GM18498 (cell line): ENCODE data around the gene CHAF1A.

ENCODE experiments used
- ATAC-seq: cut with Tn5 transposase; IDR thresholded peaks from one replicate; pipeline ENCODE4 v1.9.1; 2021; ENCODE audit warnings: mild to moderate bottlenecking, moderate library complexity; ENCODE audit not compliant: unreplicated experiment

The CHAF1A gene

DNA sequence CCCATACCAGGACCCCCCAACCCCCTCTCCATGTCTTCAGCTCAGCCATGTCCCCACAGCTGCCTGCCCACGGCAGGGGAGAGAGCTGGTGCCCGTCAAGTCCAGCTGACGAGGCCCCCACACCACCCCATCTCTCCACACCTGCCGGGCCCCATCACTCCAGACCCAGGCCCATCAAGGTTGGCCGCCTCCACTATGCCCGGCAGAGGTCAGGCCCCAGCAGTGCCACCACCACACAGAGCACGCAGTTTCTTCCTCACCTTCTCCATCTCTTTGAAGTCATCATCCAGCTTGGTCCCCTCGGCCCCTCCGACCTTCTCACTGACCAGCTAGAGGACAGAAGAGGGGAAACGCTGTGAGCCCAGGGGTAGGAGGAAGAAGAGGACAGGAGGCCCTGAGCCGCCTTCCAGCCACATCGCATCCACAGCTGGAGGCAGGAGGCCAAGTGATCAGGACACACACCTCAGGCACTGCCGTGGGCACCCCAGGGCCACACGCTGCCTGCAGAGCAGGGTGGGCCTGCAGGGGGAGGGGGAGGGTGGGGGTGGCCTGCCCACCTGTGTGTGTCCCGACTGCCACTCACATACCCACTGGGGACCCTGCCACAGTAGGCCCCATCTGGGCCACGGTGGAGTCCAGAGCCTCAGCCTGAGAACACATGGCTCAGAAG is 35.6 kb upstream of the CHAF1A start:
- ATAC-seq: no peak

DNA sequence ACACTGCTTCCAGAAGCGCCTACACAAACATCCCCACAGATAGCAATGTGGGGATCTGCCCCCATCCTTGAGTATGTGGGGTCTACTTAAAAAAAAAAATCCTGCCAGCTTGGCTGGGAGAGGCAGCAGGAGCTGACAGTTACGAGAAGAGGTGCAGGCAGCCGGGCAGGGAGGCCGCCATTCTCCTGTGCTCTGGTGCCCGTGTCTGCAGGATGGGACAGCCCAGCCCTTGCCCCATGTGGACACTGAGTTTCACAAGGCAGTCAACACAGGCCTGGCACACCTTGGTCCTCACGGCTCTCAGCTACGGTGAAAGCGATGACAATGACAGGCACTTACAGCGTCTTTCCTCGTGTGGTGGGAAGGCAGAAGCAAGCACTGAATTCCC is 35.1 kb upstream of the CHAF1A start:
- ATAC-seq: no peak

DNA sequence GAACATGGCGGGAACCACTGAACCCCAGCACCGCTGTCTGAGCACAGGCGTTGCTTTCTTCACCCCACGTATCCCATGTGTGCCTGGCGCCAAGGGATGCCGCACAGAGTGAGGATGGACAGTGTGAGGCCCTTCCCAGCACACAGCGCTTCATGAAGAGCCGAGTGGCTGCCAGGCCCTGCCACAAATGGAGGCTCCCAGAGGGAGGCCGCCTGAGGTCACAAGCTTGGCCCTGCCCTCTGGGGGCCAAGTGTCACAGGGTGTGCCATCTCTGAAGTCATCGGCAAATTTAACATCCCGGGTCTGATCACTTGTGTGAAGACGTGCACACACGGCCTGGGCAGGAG is 34.7 kb upstream of the CHAF1A start:
- no peak for ATAC-seq

DNA sequence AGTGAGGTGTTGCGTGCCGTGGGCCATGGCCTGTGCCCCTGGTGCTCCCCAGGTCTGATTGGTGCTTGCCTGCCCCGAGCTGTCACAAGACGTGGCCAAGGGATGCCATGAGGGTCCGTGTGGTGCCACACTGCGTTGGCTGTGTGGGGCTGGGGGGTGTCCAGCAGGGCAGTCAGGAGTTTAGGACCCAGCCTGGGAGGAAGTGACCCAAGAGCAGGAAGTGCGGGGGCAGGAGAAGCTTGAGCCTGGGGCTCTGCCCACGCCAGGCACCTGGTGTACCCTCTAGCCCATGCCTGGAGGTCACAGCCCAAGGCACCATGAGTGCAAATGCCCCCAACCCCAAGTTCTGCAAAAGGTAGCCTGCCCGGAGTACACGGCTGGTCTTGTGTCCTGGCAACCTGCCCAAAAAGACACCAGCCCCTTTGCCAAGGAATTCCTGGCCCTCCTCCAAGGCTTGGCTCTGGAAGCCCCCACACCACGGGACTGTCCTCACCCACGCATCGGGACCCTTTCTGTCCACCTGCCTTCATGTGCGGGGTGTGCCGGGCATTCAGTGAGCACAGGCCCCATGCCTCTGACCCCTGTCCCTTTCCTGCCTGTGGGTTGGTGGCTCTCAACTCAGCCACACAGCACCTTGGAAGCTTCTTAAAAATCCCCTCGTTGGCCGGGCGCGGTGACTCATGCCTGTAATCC is 34.2 kb upstream of the CHAF1A start:
- no peak for ATAC-seq

- ATAC-seq: peak; percentile 48
Observed at GRCh38 chr19:4369109-4369887, 33.1 kb upstream of the CHAF1A start.

GRCh38 chr19:4369888-4370260 is 32.6 kb upstream of the CHAF1A start:
- ATAC-seq: peak; percentile 40

DNA sequence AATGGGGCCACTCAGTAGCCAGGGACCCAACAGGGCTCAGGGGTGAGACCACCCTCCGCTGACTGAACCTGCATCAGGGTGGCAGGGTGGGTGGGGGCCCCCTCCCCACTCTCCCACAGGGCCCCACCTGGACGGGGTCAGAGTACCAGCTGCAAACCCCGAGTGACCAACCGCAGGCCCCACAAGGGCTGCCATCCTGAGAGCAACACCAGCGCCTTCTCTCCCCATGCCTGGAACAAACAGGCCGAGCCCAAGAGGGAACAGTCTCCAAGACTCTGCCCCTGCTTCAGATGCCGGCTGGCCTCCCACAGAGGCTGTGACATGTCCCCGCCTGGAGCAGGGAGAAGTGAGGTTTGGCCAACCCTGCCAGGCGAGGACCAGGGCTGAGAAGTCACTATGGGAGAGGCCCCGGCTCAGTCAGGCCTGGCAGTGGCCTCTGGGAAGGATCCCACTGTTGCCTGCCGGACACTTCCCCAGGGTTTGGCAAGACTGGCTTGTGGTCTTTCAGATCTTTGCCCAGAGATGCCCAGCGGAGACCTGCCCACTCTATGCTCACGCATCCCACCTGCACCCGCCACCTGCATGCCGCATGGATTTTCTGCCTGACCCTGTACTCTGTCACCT is 31.9 kb upstream of the CHAF1A start:
- no peak for ATAC-seq

GRCh38 chr19:4371247-4372164 is 30.9 kb upstream of the CHAF1A start:
- no peak for ATAC-seq

GRCh38 chr19:4372165-4373012 is 30.1 kb upstream of the CHAF1A start:
- ATAC-seq: no peak

DNA sequence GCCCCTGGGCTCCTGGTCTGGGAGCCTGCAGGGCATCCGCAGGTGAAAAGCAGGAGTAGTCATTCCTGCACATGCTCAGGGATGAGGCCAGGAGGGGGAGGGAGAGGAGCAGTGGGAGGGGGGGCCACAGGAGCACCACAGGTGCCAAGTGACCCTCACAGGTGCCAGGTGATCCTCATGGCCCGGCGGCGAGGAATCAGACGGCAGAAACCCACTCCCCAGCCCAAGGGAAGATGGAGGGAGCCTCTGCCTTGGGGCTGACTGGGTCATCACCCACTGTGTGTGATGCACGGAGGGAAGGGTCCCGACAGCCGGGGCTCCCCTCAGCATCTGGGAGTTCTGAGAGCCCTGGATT is 29.4 kb upstream of the CHAF1A start:
- ATAC-seq: no peak

DNA sequence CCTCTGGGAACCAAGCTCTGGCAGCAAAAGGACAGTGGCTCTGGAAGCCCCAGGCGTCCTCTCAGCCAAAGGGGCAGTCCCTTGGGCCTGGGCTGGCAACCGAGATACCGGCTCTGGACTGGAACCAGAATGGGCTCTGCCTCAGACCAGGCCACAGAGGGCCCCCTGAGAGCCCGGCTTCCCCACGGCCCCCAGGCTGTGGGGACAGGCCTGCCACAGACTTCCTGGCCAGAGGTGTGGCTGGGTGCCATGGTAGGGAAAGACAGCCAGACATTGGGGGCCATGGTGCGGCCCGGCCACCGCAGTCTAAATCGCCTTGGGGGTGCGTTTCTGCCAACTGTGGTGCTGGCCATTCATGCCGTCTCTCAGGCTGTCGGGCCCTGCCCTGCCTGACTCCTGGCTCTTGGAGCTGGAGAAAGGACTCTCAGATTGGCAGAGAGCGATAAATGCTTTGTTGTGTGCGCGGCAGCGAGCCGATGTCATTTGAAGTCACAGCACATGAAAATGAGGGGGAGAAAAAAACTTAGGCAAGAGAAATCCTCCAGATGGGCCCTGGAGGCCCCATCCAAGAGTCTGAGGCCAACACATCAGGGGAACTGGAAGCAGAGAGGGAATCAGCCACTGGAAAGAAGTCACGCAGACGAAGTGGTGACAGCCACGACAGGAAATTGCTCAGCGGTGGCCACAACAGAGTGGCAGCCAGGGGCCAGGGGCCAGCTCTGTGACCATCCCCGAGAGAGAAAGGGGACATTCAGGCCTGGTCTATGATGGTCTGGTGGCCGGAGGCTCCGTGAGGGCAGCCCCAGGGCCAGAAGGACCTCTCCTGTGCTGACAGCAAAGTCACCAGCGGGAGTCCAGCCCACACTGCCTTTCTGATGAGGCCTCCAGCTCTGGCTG is 28.6 kb upstream of the CHAF1A start:
- no peak for ATAC-seq

DNA sequence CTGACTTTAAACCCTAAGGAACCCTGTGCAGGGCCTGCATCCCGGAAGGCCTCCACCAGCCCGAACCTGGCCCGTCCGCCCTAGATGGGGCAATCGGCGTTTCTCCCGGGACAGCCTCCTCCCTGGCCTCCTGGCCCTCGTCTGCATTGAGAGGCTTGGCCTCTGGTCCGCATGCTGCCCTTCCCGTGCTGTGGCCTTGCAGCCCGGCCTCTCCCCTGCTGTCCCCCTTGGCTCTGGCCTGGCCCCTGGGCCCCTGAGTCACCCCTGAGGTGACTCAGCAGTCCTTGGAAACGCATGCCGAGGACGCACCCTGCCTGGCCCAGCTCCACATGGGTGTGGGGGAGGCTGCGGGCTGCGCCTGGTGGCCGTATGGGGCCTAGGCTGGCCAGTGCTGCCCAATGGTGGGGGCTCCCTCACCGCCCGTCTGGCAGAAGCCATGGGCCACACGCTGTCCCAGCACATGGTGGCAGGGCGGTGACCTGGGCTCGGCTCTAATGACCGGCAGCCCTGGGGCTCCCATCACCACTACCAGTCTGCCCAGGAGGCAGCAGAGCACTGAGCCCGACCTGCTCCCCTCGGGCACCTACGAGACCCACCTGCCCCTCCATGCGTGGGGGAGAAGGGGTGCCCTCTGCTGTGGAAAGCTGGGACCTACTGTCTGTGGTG is 27.8 kb upstream of the CHAF1A start:
- ATAC-seq: no peak

DNA sequence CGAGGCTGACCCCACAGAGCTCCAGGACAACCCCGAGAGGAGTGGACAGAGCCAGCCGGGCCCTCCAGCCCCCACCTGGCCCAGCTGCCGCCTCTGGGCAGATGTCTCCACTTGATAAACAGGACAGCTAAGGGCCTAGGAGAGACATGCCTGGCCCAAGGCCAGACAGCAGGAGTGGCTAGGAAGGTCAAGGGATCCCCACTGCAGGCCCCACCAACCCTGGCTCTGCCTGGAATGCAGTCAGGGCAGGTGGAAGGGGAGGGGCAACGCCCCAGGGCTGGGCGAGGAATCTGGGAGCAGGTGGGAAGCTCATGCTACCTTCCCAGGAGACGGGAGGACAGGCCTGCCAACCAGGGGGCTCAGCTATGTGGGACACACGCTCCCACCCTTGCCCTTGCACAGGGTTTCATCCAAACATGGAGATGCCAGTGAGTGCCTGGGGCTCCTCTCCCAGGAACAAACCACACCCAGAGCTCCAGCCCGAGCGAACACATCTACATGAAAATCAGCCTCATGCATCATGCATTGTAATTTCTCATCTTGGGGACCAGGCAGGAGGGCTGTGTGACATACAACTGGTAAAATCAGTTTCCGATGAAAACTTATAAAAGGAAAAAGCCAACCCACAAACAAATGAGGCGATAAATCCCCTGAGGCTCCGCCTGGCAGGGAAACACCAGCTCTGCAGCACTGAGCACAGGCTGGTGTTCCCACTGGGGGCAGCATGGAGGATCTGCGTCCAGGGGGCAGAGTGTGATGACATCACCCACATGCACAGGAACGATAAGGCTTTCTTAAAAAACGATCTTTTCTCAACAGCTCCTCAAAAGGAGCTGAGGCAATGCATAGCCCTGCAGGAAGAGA is 27.0 kb upstream of the CHAF1A start:
- peak; percentile 41 for ATAC-seq

DNA sequence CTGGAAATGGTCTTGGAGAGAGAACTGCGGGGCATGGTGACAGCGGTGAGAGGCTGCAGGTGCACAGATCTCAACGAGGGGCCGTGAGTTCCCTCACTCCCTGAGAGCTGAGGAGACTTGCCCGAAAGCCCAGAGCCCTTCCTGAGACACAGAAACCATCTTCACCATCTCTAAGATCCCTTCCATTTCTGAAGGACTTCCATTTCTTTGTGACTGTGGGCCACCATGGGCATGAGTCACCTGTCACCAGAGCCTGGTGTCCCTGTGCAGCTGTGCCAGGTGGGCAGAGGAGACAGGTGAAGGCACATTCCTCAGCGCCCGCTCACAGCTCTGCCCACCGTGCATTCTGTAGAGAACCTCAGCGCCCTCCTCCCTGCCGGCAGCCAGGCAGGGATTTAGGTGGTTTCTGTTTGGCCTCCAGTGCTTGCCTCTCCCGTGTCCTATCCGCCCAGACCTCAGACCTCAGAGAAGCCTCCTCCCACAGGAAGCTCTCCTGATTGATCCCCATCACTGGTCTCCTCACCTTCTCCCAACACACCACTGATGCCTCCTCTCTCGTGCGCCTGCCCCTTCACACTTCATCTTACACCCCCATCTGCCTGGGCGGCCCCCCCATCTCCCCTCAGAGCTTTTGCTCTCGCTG is 26.3 kb upstream of the CHAF1A start:
- ATAC-seq: no peak

- ATAC-seq: no peak
Observed at GRCh38 chr19:4376671-4376990, 25.8 kb upstream of the CHAF1A start.

DNA sequence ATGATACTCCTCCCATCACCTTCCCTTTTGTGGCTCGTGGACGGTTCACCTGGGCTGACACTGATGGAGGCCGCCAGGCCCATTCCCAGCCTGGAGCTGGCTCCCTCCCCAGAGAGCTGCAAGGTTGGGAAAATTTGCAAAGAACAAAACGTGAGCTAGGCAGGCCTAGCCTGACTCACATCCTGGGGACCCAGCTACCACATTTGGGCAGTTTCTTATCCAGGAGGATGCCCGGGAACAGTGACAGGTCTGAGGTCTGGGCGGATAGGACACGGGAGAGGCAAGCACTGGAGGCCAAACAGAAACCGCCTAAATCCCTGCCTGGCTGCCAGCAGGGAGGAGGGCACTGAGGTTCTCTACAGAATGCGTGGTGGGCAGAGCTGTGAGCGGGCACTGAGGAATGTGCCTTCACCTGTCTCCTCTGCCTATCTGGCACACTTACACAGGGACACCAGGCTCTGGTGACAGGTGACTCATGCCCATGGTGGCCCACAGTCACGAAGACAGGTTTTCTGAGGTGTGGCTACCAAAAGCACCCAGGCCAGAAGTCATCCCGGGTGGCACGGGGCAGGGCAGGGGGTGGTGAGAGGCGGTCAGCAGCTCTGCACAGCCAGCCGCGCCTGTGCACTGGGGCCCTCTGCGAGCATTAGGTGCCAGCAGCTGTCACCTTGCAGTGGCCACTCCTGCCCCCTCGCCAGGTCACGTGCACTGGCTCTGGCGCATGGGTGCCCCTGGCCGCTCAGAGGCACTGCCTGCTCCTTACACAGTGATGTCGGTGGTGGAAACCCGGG is 25.3 kb upstream of the CHAF1A start:
- no peak for ATAC-seq
